ENCODE data around the gene KCTD20.

Gene KCTD20

GRCh38 chr6:36504181-36504580 lies 61.4 kb downstream of the KCTD20 start:
- Histone ChIP-seq H3K9me3 (ENCODE audit: insufficient read depth, low read depth, low read length) (no peaks in the 10 kb centered on the region), H3K23ac (ENCODE audit: low read length) (no peak overlapping the region), H3K27ac (ENCODE audit: low read depth, low read length) (no peak overlapping the region), H3K79me1 (ENCODE audit: low read length) (no peaks in the 10 kb centered on the region), H2BK12ac (ENCODE audit: low read length) (no peak overlapping the region), H3K9ac (ENCODE audit: low read length) (no peak overlapping the region), H2AK5ac (ENCODE audit: low read length) (no peak overlapping the region), H3K4ac (ENCODE audit: low read depth, low read length) (no peak overlapping the region), H3K36me3 (ENCODE audit: control insufficient read depth in 1 of 2, insufficient read depth in 2 of 2, low read length in 2 of 2) (peaks cover 9 to 12% of the 10 kb centered on the region in 2 experiments), H3K4me2 (ENCODE audit: low read length) (no peak overlapping the region), H3K27me3 (ENCODE audit: insufficient read depth, low read length) (no peaks in the 10 kb centered on the region), H2BK120ac (ENCODE audit: insufficient read depth, low read length, poor library complexity) (no peak overlapping the region), H3K14ac (ENCODE audit: low read length) (no peak overlapping the region), H3K79me2 (ENCODE audit: control insufficient read depth, insufficient read depth, low read length, poor library complexity) (no peaks in the 10 kb centered on the region), H3K4me1 (ENCODE audit: control insufficient read depth in 1 of 2, insufficient read depth in 2 of 2, low read length in 2 of 2) (no peaks in the 10 kb centered on the region), H4K8ac (ENCODE audit: low read depth, low read length) (no peak overlapping the region), H4K91ac (ENCODE audit: low read depth, low read length) (no peak overlapping the region), H4K12ac (ENCODE audit: low read depth, low read length) (no peak overlapping the region), H2BK5ac (ENCODE audit: low read depth, low read length, poor library complexity) (no peak overlapping the region), H3K18ac (ENCODE audit: low read length) (no peak overlapping the region), H2AFZ (ENCODE audit: insufficient read depth, low read length, poor library complexity) (no peak overlapping the region), H3K4me3 (ENCODE audit: low read depth, low read length) (no peak overlapping the region)
- WGBS (ENCODE audit: extremely low coverage, insufficient coverage, insufficient read length) = no CpG with 5 or more reads among the region's 3 CpGs
- DNase-seq = no peak

- WGBS (ENCODE audit: extremely low coverage, insufficient coverage, insufficient read length) = no CpG with 5 or more reads among the region's 2 CpGs
- no peak overlapping the region for H2BK12ac ChIP-seq (ENCODE audit: low read length)
Observed at GRCh38 chr6:36504982-36505381, 62.2 kb downstream of the KCTD20 start.

GRCh38 chr6:36505744-36506534 lies 63.1 kb downstream of the KCTD20 start:
- H4K91ac ChIP-seq (ENCODE audit: low read depth, low read length) = no peak overlapping the region
- no peak for DNase-seq
- no peak overlapping the region for H3K4me2 ChIP-seq (ENCODE audit: low read length)
- H3K18ac ChIP-seq (ENCODE audit: low read length) = no peak overlapping the region
- no peak overlapping the region for H2BK5ac ChIP-seq (ENCODE audit: low read depth, low read length, poor library complexity)
- peaks cover 8% of the 10 kb centered on the region for H3K9me3 ChIP-seq (ENCODE audit: insufficient read depth, low read depth, low read length)
- H4K12ac ChIP-seq (ENCODE audit: low read depth, low read length) = no peak overlapping the region
- H2AK5ac ChIP-seq (ENCODE audit: low read length) = no peak overlapping the region
- H3K4me3 ChIP-seq (ENCODE audit: low read depth, low read length) = no peak overlapping the region
- no peak overlapping the region for H3K9ac ChIP-seq (ENCODE audit: low read length)
- no CpG with 5 or more reads among the region's 6 CpGs for WGBS (ENCODE audit: extremely low coverage, insufficient coverage, insufficient read length)
- no peak overlapping the region for H3K27ac ChIP-seq (ENCODE audit: low read depth, low read length)
- no peak overlapping the region for H2BK12ac ChIP-seq (ENCODE audit: low read length)
- H2AFZ ChIP-seq (ENCODE audit: insufficient read depth, low read length, poor library complexity) = no peak overlapping the region
- H3K27me3 ChIP-seq (ENCODE audit: insufficient read depth, low read length) = no peaks in the 10 kb centered on the region
- H3K14ac ChIP-seq (ENCODE audit: low read length) = no peak overlapping the region
- H3K79me1 ChIP-seq (ENCODE audit: low read length) = no peaks in the 10 kb centered on the region
- H4K8ac ChIP-seq (ENCODE audit: low read depth, low read length) = no peak overlapping the region
- no peaks in the 10 kb centered on the region for H3K79me2 ChIP-seq (ENCODE audit: control insufficient read depth, insufficient read depth, low read length, poor library complexity)
- no peak overlapping the region for H3K4ac ChIP-seq (ENCODE audit: low read depth, low read length)
- H3K36me3 ChIP-seq (ENCODE audit: control insufficient read depth in 1 of 2, insufficient read depth in 2 of 2, low read length in 2 of 2) = peaks cover 14 to 20% of the 10 kb centered on the region in 2 experiments
- H3K4me1 ChIP-seq (ENCODE audit: control insufficient read depth in 1 of 2, insufficient read depth in 2 of 2, low read length in 2 of 2) = no peaks in the 10 kb centered on the region
- no peak overlapping the region for H2BK120ac ChIP-seq (ENCODE audit: insufficient read depth, low read length, poor library complexity)
- no peak overlapping the region for H3K23ac ChIP-seq (ENCODE audit: low read length)

More at GRCh38 chr6:36504982-36505381, 62.2 kb downstream of the KCTD20 start:
- no peak overlapping the region for H3K9ac ChIP-seq (ENCODE audit: low read length)
- H3K14ac ChIP-seq (ENCODE audit: low read length) = no peak overlapping the region
- no peaks in the 10 kb centered on the region for H3K79me2 ChIP-seq (ENCODE audit: control insufficient read depth, insufficient read depth, low read length, poor library complexity)
- no peak overlapping the region for H4K8ac ChIP-seq (ENCODE audit: low read depth, low read length)
- H2BK5ac ChIP-seq (ENCODE audit: low read depth, low read length, poor library complexity) = no peak overlapping the region
- H3K4me2 ChIP-seq (ENCODE audit: low read length) = no peak overlapping the region
- no peak overlapping the region for H3K27ac ChIP-seq (ENCODE audit: low read depth, low read length)
- H3K18ac ChIP-seq (ENCODE audit: low read length) = no peak overlapping the region
- no peaks in the 10 kb centered on the region for H3K27me3 ChIP-seq (ENCODE audit: insufficient read depth, low read length)
- no peak overlapping the region for H2AK5ac ChIP-seq (ENCODE audit: low read length)
- H3K4me3 ChIP-seq (ENCODE audit: low read depth, low read length) = no peak overlapping the region
- no peak overlapping the region for H4K12ac ChIP-seq (ENCODE audit: low read depth, low read length)
- H3K23ac ChIP-seq (ENCODE audit: low read length) = no peak overlapping the region
- no peak overlapping the region for H3K4ac ChIP-seq (ENCODE audit: low read depth, low read length)
- DNase-seq = no peak
- H2AFZ ChIP-seq (ENCODE audit: insufficient read depth, low read length, poor library complexity) = no peak overlapping the region
- H2BK120ac ChIP-seq (ENCODE audit: insufficient read depth, low read length, poor library complexity) = no peak overlapping the region
- no peaks in the 10 kb centered on the region for H3K79me1 ChIP-seq (ENCODE audit: low read length)
- peaks cover 13 to 15% of the 10 kb centered on the region in 2 experiments for H3K36me3 ChIP-seq (ENCODE audit: control insufficient read depth in 1 of 2, insufficient read depth in 2 of 2, low read length in 2 of 2)
- H3K4me1 ChIP-seq (ENCODE audit: control insufficient read depth in 1 of 2, insufficient read depth in 2 of 2, low read length in 2 of 2) = no peaks in the 10 kb centered on the region
- peaks cover 4% of the 10 kb centered on the region for H3K9me3 ChIP-seq (ENCODE audit: insufficient read depth, low read depth, low read length)
- no peak overlapping the region for H4K91ac ChIP-seq (ENCODE audit: low read depth, low read length)

GRCh38 chr6:36506611-36507010 lies 63.8 kb downstream of the KCTD20 start:
- no peak overlapping the region for H3K4me3 ChIP-seq (ENCODE audit: low read depth, low read length)
- H3K27ac ChIP-seq (ENCODE audit: low read depth, low read length) = no peak overlapping the region
- H3K14ac ChIP-seq (ENCODE audit: low read length) = no peak overlapping the region
- no peak overlapping the region for H3K18ac ChIP-seq (ENCODE audit: low read length)
- H3K27me3 ChIP-seq (ENCODE audit: insufficient read depth, low read length) = no peaks in the 10 kb centered on the region
- no peak overlapping the region for H2AK5ac ChIP-seq (ENCODE audit: low read length)
- H2AFZ ChIP-seq (ENCODE audit: insufficient read depth, low read length, poor library complexity) = no peak overlapping the region
- H3K23ac ChIP-seq (ENCODE audit: low read length) = no peak overlapping the region
- H3K4ac ChIP-seq (ENCODE audit: low read depth, low read length) = no peak overlapping the region
- no peak overlapping the region for H2BK120ac ChIP-seq (ENCODE audit: insufficient read depth, low read length, poor library complexity)
- peaks cover 8% of the 10 kb centered on the region for H3K9me3 ChIP-seq (ENCODE audit: insufficient read depth, low read depth, low read length)
- no peak overlapping the region for H3K4me2 ChIP-seq (ENCODE audit: low read length)
- DNase-seq = no peak
- no peaks in the 10 kb centered on the region for H3K79me2 ChIP-seq (ENCODE audit: control insufficient read depth, insufficient read depth, low read length, poor library complexity)
- H3K79me1 ChIP-seq (ENCODE audit: low read length) = no peaks in the 10 kb centered on the region
- WGBS (ENCODE audit: extremely low coverage, insufficient coverage, insufficient read length) = no CpG with 5 or more reads among the region's 2 CpGs
- H3K4me1 ChIP-seq (ENCODE audit: control insufficient read depth in 1 of 2, insufficient read depth in 2 of 2, low read length in 2 of 2) = no peaks in the 10 kb centered on the region
- no peak overlapping the region for H2BK5ac ChIP-seq (ENCODE audit: low read depth, low read length, poor library complexity)
- no peak overlapping the region for H3K9ac ChIP-seq (ENCODE audit: low read length)
- peaks cover 18 to 20% of the 10 kb centered on the region in 2 experiments for H3K36me3 ChIP-seq (ENCODE audit: control insufficient read depth in 1 of 2, insufficient read depth in 2 of 2, low read length in 2 of 2)
- no peak overlapping the region for H4K91ac ChIP-seq (ENCODE audit: low read depth, low read length)
- H4K12ac ChIP-seq (ENCODE audit: low read depth, low read length) = no peak overlapping the region
- H2BK12ac ChIP-seq (ENCODE audit: low read length) = no peak overlapping the region
- H4K8ac ChIP-seq (ENCODE audit: low read depth, low read length) = no peak overlapping the region

Data from trophoblast cell (in vitro differentiated cells and primary cell).